Subcutaneous abdominal adipose tissue (tissue), 5 donors: ENCODE measurements around the gene SATB2.

Experiments
- H3K27ac ChIP-seq: one replicate; pipeline ENCODE4 v1.7.0; 2013; ENCODE audit warnings: low read depth, mild to moderate bottlenecking, inconsistent platforms, low read length, moderate library complexity
- H3K27me3 ChIP-seq, 5 donors: one replicate each; pipeline ENCODE4 v1.7.0; 2013; ENCODE audit warnings: low read length in 5 of 5, inconsistent platforms in 1 of 5; ENCODE audit not compliant: control insufficient read depth in 5 of 5, insufficient read depth in 4 of 5
- H3K36me3 ChIP-seq, 5 donors: one replicate each; pipeline ENCODE4 v1.7.0; 2013; ENCODE audit warnings: low read length in 5 of 5; ENCODE audit not compliant: control insufficient read depth in 5 of 5, insufficient read depth in 5 of 5
- H3K4me1 ChIP-seq, 5 donors: one replicate each; pipeline ENCODE4 v1.7.0; 2013; ENCODE audit warnings: low read length in 5 of 5, mild to moderate bottlenecking in 3 of 5, moderate library complexity in 1 of 5; ENCODE audit not compliant: control insufficient read depth in 5 of 5, insufficient read depth in 5 of 5
- H3K4me3 ChIP-seq, 5 donors: one replicate each; pipeline ENCODE4 v1.7.0; 2013; ENCODE audit warnings: low read length in 5 of 5, low read depth in 1 of 5
- H3K9ac ChIP-seq, 5 donors: one replicate each; pipeline ENCODE4 v1.7.0; 2013; ENCODE audit warnings: low read length in 5 of 5, mild to moderate bottlenecking in 4 of 5, moderate library complexity in 3 of 5
- H3K9me3 ChIP-seq, 5 donors: one replicate each; pipeline ENCODE4 v1.7.0; 2013; ENCODE audit warnings: low read length in 5 of 5; ENCODE audit not compliant: control insufficient read depth in 5 of 5
- donor health status: healthy.
- donor health status: healthy.
- donor health status: healthy.
- donor health status: healthy.
- donor health status: healthy.

The SATB2 gene

GRCh38 chr2:199414001-199414400, 43.7 kb downstream of the SATB2 start:
- H3K27ac ChIP-seq: no peak overlapping the region
- H3K9ac ChIP-seq: no peak overlapping the region
- no peak overlapping the region for H3K4me3 ChIP-seq
- no peaks in the 10 kb centered on the region for H3K4me1 ChIP-seq
- no peaks in the 10 kb centered on the region for H3K9me3 ChIP-seq
- H3K27me3 ChIP-seq: no peaks in the 10 kb centered on the region
- H3K36me3 ChIP-seq: peaks cover 0 to 9% (median 6%) of the 10 kb centered on the region in 5 donors

GRCh38 chr2:199409759-199410529, 47.8 kb downstream of the SATB2 start:
- Histone ChIP-seq H3K9ac (no peak overlapping the region), H3K4me1 (peaks cover 0 to 2% (median 0%) of the 10 kb centered on the region in 5 donors), H3K27ac (no peak overlapping the region), H3K4me3 (no peak overlapping the region), H3K9me3 (no peaks in the 10 kb centered on the region), H3K27me3 (no peaks in the 10 kb centered on the region), H3K36me3 (peaks cover 0 to 5% (median 3%) of the 10 kb centered on the region in 5 donors)

DNA sequence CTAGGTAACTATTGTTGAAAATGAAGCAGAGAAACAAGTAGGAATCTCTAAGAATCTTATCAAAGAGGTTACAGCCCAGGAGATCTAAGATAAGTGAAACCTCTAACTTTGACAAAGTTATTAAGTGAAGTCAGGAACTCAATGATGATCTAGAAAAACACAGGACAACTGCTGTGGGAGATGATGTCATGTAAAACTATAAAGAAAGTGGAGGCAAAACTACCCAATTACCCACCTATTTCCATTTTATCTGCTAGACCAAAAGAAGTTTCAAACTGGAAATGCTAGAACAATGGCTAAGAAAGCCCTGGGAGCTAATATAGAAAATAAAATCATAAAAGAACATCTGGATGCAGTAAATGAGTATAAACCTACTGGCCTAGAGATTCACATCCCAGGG, 50.3 kb downstream of the SATB2 start:
- Histone ChIP-seq H3K27ac (no peak overlapping the region), H3K4me3 (no peak overlapping the region), H3K9ac (no peak overlapping the region), H3K9me3 (no peaks in the 10 kb centered on the region), H3K36me3 (peaks cover 0 to 4% (median 0%) of the 10 kb centered on the region in 5 donors), H3K27me3 (no peaks in the 10 kb centered on the region), H3K4me1 (peaks cover 0 to 2% (median 0%) of the 10 kb centered on the region in 5 donors)

GRCh38 chr2:199405241-199405640, 52.5 kb downstream of the SATB2 start:
- H3K9ac ChIP-seq: no peak overlapping the region
- H3K4me3 ChIP-seq: no peak overlapping the region
- H3K9me3 ChIP-seq: no peaks in the 10 kb centered on the region
- peaks cover 0 to 4% (median 0%) of the 10 kb centered on the region in 5 donors for H3K36me3 ChIP-seq
- no peak overlapping the region for H3K27ac ChIP-seq
- H3K27me3 ChIP-seq: no peaks in the 10 kb centered on the region
- peaks cover 0 to 2% (median 0%) of the 10 kb centered on the region in 5 donors for H3K4me1 ChIP-seq

GRCh38 chr2:199404841-199405240, 52.9 kb downstream of the SATB2 start:
- Histone ChIP-seq H3K9me3 (no peaks in the 10 kb centered on the region), H3K36me3 (peaks cover 0 to 4% (median 0%) of the 10 kb centered on the region in 5 donors), H3K27me3 (no peaks in the 10 kb centered on the region), H3K4me1 (peaks cover 0 to 2% (median 0%) of the 10 kb centered on the region in 5 donors), H3K4me3 (no peak overlapping the region), H3K9ac (no peak overlapping the region), H3K27ac (no peak overlapping the region)

DNA sequence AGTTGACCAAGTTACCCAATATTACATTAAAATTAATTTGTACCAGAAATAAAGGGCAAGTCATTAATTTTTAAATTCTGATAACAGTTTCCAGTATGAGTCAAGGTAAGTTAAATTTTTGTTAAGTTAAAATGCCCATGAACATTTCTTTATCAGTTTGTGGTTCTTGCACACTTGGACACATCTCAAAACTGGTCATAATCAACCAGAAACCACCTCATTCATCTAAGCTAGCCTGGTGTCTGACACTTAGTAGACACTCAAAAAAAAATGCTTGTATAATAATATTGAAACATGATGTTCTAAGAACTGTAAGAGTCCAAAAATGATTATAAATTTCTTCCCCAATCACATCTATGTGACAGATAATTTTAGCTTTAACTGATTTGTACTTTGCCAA, 62.4 kb downstream of the SATB2 start:
- Histone ChIP-seq H3K9me3 (no peaks in the 10 kb centered on the region), H3K4me3 (no peak overlapping the region), H3K36me3 (no peaks in the 10 kb centered on the region), H3K4me1 (no peaks in the 10 kb centered on the region), H3K9ac (no peak overlapping the region), H3K27ac (no peak overlapping the region), H3K27me3 (no peaks in the 10 kb centered on the region)

- H3K27me3 ChIP-seq: no peaks in the 10 kb centered on the region
- H3K9me3 ChIP-seq: no peaks in the 10 kb centered on the region
- H3K4me3 ChIP-seq: no peak overlapping the region
- no peaks in the 10 kb centered on the region for H3K36me3 ChIP-seq
- no peaks in the 10 kb centered on the region for H3K4me1 ChIP-seq
- no peak overlapping the region for H3K27ac ChIP-seq
- no peak overlapping the region for H3K9ac ChIP-seq
Measured at GRCh38 chr2:199392363-199392762, 65.4 kb downstream of the SATB2 start.

DNA sequence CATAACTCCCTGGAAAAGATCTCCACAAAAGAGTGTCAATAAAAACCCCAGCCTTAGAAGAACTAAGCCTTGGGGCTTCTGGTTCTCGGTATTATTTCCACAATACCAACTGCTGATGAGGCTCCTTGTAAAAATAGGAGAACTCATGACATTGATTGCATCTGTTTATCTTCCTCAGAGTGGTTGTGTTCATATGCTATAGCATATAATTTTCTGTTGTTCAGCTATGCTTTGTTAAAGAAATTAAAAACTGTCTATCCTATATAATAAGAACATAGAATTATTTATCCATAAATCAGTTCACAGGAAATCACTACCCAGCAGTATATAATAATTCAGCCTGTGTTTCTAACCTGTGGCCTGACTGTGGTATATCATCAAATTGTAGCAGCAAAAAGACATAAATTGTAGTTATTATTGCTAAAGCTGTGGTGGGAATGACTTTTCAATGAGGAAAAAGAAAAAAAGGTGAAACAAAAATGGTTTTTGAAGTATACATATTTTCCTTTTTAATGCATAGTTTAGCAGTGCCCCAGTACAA, 68.9 kb downstream of the SATB2 start:
- Histone ChIP-seq H3K4me3 (no peak overlapping the region), H3K4me1 (no peaks in the 10 kb centered on the region), H3K36me3 (peaks cover 0 to 4% (median 0%) of the 10 kb centered on the region in 5 donors), H3K27me3 (no peaks in the 10 kb centered on the region), H3K9ac (no peak overlapping the region), H3K27ac (no peak overlapping the region), H3K9me3 (no peaks in the 10 kb centered on the region)

DNA sequence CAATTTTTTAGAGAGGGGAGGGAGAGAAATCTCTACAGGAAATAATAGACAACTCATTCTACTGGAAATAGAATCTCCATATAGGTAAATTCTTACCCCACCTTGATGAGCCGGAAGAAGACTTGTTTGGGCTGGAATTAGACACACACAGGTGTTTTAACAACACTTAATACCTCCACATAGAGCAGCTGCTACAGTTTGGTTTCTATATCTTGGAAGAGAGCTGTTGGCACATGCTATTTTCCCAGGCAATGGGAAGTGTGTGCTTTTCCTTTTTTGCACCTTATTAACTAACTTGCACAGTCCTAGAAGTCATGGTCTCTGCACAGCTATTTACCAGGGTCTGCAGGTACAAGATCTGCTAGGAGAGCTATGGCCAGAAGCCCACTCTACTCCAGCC, 73.7 kb downstream of the SATB2 start:
- Histone ChIP-seq H3K27ac (no peak overlapping the region), H3K4me1 (no peaks in the 10 kb centered on the region), H3K27me3 (no peaks in the 10 kb centered on the region), H3K9me3 (no peaks in the 10 kb centered on the region), H3K36me3 (peaks cover 0 to 17% (median 12%) of the 10 kb centered on the region in 5 donors), H3K4me3 (no peak overlapping the region), H3K9ac (no peak overlapping the region)

- H3K27ac ChIP-seq: no peak overlapping the region
- no peak overlapping the region for H3K4me3 ChIP-seq
- no peaks in the 10 kb centered on the region for H3K4me1 ChIP-seq
- H3K36me3 ChIP-seq: peaks cover 0 to 22% (median 12%) of the 10 kb centered on the region in 5 donors
- H3K9ac ChIP-seq: no peak overlapping the region
- H3K27me3 ChIP-seq: no peaks in the 10 kb centered on the region
- no peaks in the 10 kb centered on the region for H3K9me3 ChIP-seq
Measured at GRCh38 chr2:199383021-199383420, 74.7 kb downstream of the SATB2 start.
